OCI-LY3 (cell line): Measurements from ENCODE around the gene ZNF587.

Source experiments
- EZH2phosphoT487 ChIP-seq: fragments of 200-600 bp; shearing (Covaris generic); IDR thresholded peaks from 2 replicates; pipeline ENCODE4 v1.6.1; 2018; ENCODE audit warnings: antibody characterized with exemption, mixed run types, low read depth
- TF ChIP-seq, protein P1 (sequence below): fragments of 200-600, 300-600 bp; sonication (generic); IDR thresholded peaks from 2 replicates; pipeline ENCODE4 v1.5.1; 2014; ENCODE audit warnings: antibody characterized with exemption, low read length, low read depth

DNA sequence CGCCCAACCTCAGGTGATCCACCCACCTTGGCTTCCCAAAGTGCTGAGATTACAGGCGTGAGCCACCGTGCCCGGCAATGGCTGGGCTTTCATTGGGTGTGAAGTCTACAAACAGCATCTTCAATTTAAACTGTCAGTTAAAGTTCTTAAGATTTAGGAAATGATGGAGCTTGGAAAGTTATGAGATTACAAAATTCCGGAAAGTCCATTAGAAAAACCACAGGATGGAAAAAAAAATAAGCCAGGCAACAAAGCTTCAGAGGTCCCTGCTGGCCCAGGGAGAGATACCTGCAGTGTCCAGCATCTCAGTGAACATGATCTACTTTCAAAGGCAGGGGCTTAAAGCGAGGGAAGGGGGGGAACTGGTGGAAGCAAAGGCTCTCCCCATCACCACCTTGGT, 24.1 kb upstream of the ZNF587 start:
- TF ChIP-seq, protein P1, sequence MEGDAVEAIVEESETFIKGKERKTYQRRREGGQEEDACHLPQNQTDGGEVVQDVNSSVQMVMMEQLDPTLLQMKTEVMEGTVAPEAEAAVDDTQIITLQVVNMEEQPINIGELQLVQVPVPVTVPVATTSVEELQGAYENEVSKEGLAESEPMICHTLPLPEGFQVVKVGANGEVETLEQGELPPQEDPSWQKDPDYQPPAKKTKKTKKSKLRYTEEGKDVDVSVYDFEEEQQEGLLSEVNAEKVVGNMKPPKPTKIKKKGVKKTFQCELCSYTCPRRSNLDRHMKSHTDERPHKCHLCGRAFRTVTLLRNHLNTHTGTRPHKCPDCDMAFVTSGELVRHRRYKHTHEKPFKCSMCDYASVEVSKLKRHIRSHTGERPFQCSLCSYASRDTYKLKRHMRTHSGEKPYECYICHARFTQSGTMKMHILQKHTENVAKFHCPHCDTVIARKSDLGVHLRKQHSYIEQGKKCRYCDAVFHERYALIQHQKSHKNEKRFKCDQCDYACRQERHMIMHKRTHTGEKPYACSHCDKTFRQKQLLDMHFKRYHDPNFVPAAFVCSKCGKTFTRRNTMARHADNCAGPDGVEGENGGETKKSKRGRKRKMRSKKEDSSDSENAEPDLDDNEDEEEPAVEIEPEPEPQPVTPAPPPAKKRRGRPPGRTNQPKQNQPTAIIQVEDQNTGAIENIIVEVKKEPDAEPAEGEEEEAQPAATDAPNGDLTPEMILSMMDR: no peak
- TF ChIP-seq EZH2phosphoT487: no peak
